GM19240 (cell line): ENCODE data around the gene ARID1B.

Experiments used
- DNase-seq: peaks from one replicate; pipeline ENCODE4 v3.0.0; 2011; ENCODE audit warnings: low spot score; ENCODE audit not compliant: insufficient read length

ARID1B gene

GRCh38 chr6:156984178-156984738 is 207.1 kb downstream of the ARID1B start:
- no peak for DNase-seq

DNA sequence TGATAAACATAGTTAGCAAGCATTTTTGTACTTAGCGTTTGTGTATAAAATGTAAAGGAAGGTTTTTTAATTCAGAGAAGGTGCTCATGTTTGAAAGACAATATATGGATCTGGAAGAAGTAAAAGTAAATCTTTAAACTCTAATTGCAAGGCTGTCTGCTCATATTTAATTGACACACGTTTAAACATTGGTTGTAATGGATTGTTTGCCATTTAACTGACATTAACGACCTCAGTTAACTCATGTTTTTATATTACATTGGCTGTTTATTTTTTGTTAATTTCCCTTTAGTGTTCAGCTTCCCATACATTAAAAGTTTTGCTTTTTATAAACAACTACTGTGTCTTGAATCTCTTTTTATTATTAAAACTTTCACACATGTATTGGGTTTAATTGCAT is 208.1 kb downstream of the ARID1B start:
- DNase-seq, result no peak

DNA sequence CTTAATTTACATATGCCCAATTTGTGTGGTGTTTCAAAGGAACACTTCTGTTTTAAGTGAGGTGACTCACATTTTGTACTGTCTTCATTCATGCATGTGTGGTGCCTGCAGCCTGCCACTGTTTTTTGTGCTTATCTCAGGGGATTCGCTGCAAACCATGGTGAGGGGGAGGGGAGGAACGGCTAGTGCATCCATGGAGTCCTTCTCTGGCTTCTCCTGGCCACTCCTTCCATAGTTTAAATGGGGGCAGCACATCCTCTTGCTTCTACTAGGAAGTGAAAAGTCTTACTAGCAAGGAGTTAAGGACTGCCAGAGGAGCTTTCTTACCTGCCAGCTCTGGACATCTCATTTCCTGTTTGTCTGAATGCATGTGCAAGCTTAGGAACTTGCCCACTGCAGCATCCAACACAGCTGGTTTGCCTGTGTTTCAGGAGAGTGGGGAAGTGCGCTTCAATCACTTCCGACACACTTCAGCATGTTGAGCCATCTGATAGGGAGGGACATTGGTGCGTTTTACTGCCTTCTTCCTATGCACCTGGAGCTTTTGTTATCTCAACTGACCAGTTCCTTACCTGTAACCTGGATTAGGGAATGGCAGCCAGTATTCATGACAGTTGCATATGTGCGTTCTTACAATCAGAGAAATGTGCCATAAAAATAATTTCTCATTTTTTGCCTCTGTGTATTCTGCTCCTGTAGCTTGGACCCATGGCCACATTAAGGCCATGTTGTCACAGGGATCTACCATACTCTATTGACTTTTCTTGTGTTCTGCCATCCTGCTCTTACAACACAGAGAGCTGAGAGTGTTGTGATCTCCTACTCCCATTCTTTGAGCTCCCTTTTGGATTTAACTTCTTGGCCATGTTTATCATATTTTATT is 211.3 kb downstream of the ARID1B start:
- DNase-seq, result peak; percentile 14

DNA sequence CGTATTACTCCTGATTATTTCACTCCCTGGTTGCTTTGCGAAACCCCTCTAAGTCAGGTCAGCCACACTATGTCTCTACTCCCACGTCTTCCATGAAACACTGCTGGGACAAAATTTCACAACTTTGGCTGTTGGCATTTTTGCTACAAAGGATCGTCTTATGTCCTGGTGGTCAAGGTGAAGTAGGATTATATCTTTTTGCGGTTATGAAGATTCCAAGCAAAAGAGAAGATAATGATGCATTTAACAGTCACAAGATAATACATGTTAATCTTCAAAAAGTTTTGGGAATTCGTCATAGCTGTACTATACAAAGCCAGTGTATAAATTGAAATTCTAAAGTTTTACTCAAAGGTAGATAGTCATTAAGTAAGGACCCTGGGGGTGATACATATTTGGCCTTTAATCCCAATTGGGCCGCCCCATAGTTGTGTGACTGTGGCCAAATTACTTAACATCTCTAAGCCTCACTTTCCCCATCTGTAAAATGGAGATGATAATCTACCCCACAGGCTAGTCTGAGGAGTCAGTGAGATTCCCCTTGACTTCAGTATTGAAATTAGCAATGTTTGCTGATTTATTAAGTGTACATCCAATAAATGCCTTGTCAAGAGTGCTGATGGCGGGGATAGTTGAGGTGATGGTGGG is 212.1 kb downstream of the ARID1B start:
- no peak for DNase-seq

GRCh38 chr6:156992020-156992804 is 215.0 kb downstream of the ARID1B start:
- no peak for DNase-seq

DNA sequence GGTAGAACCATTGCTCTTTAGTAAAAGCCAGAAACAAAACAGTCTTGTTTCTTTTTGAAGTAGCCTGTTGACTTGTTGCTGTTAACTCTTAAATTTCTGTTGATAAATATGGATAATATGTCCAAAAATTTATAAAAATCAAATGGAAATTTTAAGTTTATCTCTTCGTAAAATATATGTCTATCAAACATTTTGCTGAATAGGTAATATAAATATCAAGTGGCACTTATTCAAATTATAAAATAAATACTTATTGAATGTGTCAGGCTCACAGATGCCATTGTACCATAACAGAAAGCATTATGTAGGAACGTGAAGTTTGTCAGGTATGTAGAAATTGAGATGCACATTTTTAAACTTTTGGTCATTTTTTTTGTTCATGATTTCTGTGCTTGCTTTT is 216.5 kb downstream of the ARID1B start:
- DNase-seq, result no peak

GRCh38 chr6:156994215-156995076 is 217.3 kb downstream of the ARID1B start:
- DNase-seq, result no peak

DNA sequence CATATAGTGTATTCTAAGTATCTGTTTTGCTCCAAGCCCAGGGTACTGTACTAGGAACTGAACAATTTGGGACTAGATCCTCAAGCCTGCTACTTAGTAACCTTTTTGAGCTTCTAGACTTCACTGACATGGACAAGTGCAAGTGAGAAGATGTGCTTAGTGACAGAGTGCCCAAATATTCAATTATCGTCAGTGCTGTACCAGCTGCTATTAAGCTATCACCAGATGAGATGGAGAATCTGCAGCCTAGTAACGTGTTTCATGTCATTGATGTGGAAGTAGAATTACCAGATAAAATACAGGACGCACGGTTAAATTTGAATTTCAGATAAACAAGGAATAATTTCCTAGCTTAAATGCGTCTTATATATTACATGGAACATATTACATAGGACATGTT is 218.3 kb downstream of the ARID1B start:
- DNase-seq, result no peak

DNA sequence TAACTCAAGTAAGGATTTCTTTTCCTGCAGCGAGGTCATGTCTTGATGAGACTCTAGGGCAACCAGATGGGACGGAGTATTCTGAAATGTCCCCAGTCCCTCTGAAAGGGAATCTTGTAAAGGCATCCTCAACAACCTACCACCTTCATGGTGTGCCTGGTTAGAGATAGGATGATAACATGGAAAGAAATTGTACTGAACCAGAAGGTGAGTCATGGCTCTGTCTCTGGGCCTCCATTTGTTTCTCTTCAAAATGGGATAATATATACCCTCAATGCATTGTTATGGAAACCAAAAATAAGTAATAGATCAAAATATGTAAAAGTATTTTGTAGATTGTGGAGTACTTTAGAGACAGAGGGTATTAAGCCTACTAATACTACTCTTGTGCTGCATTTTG is 219.1 kb downstream of the ARID1B start:
- DNase-seq, result no peak

DNA sequence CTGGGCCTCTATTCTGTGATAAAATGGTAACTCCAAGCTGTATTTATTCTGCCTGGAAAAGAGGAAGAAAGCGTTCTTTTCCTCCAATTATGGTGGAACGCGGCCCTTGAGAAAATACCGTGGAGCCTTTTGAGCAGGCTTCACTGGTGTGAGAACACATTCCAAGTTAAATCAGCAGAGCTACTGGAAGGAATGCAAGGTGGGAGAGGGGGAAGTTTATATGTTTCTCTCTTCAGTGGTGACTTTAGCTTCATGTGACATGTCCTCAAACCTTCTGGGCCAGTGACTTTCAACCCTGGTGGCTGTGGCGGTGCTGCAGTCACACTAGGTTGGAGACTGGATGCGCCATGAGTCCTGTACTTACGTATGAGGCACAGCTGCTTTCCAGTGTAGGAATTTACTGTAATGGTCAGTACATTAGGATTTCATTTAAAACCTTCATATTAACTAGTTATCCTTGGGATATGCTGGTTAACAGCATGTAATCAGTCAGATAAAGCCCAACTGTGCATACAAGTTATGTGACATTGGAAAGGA is 221.7 kb downstream of the ARID1B start:
- DNase-seq, result no peak

GRCh38 chr6:156999762-157000161 is 222.6 kb downstream of the ARID1B start:
- DNase-seq, result no peak

DNA sequence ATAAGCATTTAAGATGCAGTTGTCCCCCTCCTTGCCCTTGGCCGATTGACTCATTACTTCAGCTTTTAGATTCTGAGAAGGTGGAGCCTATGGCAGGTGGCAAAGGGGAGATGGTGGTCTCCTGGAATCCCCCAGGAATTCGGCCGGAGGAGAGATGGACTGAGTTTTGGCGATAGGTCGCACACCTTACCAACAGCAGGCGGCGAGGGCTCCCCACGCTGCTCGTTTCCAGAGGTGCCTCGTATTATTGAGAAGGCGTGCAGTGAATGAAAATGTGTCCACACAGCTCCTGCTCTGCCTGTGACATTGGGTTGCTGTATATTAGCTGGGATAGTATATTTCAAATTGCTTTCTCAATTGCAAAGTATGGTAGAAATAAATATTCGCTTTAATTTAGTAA is 224.5 kb downstream of the ARID1B start:
- no peak for DNase-seq

GRCh38 chr6:157002774-157003173 is 225.6 kb downstream of the ARID1B start:
- no peak for DNase-seq

DNA sequence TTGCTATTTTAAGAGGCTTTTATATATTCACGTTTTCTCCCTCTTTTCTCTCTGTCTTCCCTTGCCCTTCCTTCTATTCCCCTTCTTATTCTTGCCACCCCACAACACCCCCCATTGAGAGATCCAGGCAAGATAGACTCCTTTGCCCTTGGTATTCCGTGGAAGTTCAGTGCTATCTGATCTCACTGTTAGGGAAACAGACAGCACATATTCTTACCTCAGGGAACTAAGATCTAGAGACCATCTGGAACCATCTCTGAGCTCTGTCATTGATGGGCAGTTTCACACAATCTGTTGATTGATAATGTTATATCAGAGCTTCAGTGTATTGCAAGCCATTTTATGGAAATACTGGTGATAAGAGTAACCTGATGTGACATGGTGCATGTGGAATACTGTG is 228.8 kb downstream of the ARID1B start:
- no peak for DNase-seq

GRCh38 chr6:157008568-157008967 is 231.4 kb downstream of the ARID1B start:
- DNase-seq, result no peak

GRCh38 chr6:157012355-157012754 is 235.2 kb downstream of the ARID1B start:
- DNase-seq, result no peak

DNA sequence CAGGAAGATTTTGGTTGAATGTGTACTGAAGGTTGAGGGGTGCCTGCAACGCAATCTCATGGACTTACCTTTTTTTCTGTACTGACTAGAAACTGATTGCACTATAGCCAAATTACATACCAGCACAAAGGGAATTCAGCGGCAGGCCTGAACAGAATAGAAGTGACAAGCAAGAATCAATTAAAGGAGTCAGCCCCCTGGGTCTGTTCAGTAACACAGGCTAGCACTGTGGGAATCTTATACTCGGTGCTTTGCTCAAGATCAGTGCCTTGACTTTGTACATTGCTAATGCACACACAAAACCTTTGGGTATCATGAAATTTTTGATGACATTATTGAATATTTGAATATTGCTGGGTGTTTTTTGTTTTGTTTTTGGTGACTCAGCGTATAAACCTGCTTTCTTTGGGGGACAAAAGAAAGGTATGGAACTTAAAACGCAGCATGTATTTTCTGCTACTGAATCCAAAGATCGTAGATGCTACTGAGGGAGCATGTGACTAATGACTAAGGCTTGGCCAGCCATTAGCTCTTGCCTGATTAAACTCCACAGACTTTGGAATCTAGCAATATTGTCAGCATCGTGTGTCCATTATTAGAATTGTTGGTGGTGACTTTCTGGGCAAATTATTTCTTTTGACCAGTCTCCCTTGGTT is 236.6 kb downstream of the ARID1B start:
- DNase-seq, result no peak

GRCh38 chr6:157014871-157015270 is 237.7 kb downstream of the ARID1B start:
- DNase-seq, result no peak

GRCh38 chr6:157017022-157017421 is 239.8 kb downstream of the ARID1B start:
- DNase-seq, result no peak

DNA sequence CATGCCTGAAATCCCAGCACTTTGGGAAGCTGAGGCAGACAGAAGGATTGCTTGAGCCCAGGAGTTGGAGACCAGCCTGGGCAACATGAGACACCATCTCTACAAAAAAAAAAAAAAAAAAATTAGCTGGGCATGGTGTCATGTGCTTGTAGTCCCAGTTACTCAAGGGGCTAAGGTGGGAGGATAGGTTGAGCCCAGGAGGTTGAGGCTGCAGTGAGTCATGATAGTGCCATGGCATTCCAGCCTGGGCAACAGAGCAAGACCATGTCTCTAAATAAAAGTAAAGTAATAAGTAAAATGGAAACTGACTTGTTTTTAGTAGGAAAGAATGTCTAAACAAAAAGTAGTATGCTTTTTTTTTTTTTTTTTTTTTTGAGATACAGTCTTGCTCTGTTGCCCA is 240.7 kb downstream of the ARID1B start:
- no peak for DNase-seq
